ENCODE data around the gene ABLIM3. TPM values are rescaled to one million over a fixed set of nuclear protein-coding genes. Genes with fewer than 3 reads are reported as not detected.
"Not testable (repeated sequence)": the region's sequence is repeated elsewhere in the genome, so short reads cannot be mapped to it uniquely, and the experiment has no call there.

ABLIM3 gene
- total RNA-seq, 2 experiments from 2014 or later = not detected

- Mint-ChIP-seq H3K4me1 (no peaks in the 10 kb centered on the region), H3K4me3 (no peak overlapping the region), H3K9me3 (no peaks in the 10 kb centered on the region), H3K27me3 (peaks cover 19% of the 10 kb centered on the region), H3K27ac (no peak overlapping the region), H3K36me3 (no peaks in the 10 kb centered on the region)
- no peak for DNase-seq
Observed at GRCh38 chr5:149185067-149185466, 43.8 kb downstream of the ABLIM3 start.

DNA sequence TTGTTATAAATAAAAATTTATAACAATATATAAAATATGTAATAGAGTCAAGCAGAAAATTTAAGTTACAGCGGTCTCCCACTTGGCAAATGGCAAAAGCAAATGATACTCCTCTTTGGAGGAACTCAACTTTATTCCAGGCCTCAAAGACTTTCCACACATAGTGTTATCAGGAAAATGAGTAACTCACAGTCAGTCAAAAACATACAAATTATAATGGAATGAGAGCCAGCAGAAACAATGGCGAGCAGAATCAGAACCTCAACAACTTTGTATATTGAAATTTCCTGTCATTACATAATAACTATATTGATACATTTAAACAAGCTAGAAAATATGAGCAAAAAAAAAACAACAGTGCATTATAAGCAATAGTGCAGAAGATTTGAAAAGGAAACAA is 45.2 kb downstream of the ABLIM3 start:
- no peak for DNase-seq
- no peak overlapping the region for H3K27ac Mint-ChIP-seq
- no peaks in the 10 kb centered on the region for H3K4me1 Mint-ChIP-seq
- no peaks in the 10 kb centered on the region for H3K36me3 Mint-ChIP-seq
- H3K27me3 Mint-ChIP-seq = peaks cover 13% of the 10 kb centered on the region
- H3K9me3 Mint-ChIP-seq = no peaks in the 10 kb centered on the region
- no peak overlapping the region for H3K4me3 Mint-ChIP-seq

DNA sequence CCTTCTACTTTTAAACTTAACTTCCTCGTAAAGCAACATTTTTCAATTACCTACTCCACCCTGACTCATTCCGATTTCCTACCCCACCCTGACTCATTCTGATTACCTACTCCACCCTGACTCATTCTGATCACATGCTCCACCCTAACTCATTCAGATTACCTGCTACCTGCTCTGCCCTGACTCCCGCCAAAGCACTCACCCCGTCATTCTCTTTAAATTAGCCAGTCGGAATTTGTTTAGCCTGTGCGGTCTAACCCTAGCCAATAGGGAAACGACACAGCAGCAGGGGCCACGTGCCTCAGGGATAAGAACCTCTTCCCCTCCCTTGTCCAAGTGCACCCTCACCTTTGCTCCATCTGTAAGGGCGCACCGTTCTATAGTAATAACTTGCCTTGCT is 46.3 kb downstream of the ABLIM3 start:
- H3K27ac Mint-ChIP-seq, H3K36me3 Mint-ChIP-seq: not testable (repeated sequence)

GRCh38 chr5:149188383-149188782 is 47.1 kb downstream of the ABLIM3 start:
- H3K27ac Mint-ChIP-seq = no peak overlapping the region
- H3K4me3 Mint-ChIP-seq = no peak overlapping the region
- no peaks in the 10 kb centered on the region for H3K4me1 Mint-ChIP-seq
- no peaks in the 10 kb centered on the region for H3K36me3 Mint-ChIP-seq
- no peaks in the 10 kb centered on the region for H3K9me3 Mint-ChIP-seq
- no peak for DNase-seq
- peaks cover 10% of the 10 kb centered on the region for H3K27me3 Mint-ChIP-seq

More for the DNA sequence above, 46.3 kb downstream of the ABLIM3 start:
- not testable (repeated sequence) for H3K4me1 Mint-ChIP-seq, DNase-seq, H3K9me3 Mint-ChIP-seq, H3K4me3 Mint-ChIP-seq
- H3K27me3 Mint-ChIP-seq = peaks cover 13% of the 10 kb centered on the region

DNA sequence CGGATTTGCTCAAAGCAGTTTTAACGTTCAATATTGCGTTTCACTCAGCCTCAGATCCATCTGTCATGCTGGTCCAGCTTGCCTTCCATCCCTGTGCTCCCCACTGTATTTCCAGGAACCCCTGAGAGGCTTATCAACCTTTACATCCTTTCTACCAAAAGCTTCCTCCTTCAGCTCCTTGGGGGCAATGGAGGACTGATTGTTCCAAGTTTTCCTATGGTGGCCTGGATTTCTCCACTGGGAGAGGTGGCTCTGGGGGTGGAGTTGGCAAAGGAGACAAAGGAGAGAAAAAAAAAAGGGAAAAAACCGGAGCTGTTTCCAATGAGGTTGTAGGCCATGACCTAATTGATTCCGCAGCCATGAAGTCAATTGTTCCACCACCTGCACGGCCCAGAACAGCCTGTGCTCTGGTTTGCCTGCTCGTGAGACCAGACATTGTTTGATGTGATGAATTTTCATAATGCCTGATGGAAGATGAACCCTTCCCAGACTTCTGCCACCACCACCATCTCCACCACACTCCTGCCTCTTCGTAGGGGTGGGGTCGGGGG is 54.1 kb downstream of the ABLIM3 start:
- Mint-ChIP-seq H3K4me1 (no peaks in the 10 kb centered on the region), H3K4me3 (no peak overlapping the region), H3K27ac (no peak overlapping the region), H3K36me3 (no peaks in the 10 kb centered on the region), H3K9me3 (no peaks in the 10 kb centered on the region), H3K27me3 (no peaks in the 10 kb centered on the region)
- DNase-seq = no peak

DNA sequence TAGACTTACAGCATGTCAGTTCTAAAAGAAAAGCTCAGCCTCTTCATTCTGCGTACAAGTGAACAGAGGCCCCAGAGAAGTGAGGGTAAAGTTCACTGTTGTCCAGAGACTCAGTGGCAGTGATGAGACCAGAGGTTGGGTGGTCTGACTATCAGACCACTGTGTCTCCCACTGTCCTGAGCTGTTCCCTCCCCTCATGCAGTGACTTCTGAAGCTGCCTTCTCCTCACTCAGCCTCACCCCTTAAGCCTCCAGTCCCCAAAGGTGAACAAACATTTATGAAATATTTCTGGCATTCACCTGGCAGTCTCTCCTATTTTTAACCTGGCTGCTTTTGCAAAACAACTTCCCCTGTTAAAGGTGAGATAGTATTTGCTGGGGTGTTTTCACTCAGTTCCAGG is 54.7 kb downstream of the ABLIM3 start:
- Mint-ChIP-seq H3K4me1 (no peaks in the 10 kb centered on the region), H3K9me3 (no peaks in the 10 kb centered on the region), H3K36me3 (no peaks in the 10 kb centered on the region), H3K4me3 (no peak overlapping the region), H3K27ac (no peak overlapping the region), H3K27me3 (no peaks in the 10 kb centered on the region)
- no peak for DNase-seq

DNA sequence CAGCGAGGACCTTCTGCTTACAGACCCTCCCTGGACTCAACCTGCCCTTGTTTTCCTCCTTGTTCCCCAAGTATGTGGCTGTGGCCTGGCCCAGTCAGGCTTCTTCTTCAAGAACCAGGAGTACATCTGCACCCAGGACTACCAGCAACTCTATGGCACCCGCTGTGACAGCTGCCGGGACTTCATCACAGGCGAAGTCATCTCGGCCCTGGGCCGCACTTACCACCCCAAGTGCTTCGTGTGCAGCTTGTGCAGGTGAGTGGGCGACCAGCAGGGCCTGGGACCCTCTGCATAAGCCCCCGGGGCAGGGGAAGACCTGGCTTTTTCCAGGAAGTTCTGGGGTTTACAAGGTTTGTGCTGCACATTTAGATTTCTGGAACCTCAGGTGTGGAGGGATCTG is 56.9 kb downstream of the ABLIM3 start:
- H3K27ac Mint-ChIP-seq = no peak overlapping the region
- DNase-seq = no peak
- H3K36me3 Mint-ChIP-seq = no peaks in the 10 kb centered on the region
- H3K9me3 Mint-ChIP-seq = no peaks in the 10 kb centered on the region
- H3K4me3 Mint-ChIP-seq = no peak overlapping the region
- no peaks in the 10 kb centered on the region for H3K27me3 Mint-ChIP-seq
- no peaks in the 10 kb centered on the region for H3K4me1 Mint-ChIP-seq

- Mint-ChIP-seq H3K36me3 (no peaks in the 10 kb centered on the region), H3K27ac (no peak overlapping the region), H3K4me3 (no peak overlapping the region), H3K4me1 (no peaks in the 10 kb centered on the region), H3K27me3 (no peaks in the 10 kb centered on the region), H3K9me3 (no peaks in the 10 kb centered on the region)
- no peak for DNase-seq
Observed at GRCh38 chr5:149200355-149200754, 59.1 kb downstream of the ABLIM3 start.

DNA sequence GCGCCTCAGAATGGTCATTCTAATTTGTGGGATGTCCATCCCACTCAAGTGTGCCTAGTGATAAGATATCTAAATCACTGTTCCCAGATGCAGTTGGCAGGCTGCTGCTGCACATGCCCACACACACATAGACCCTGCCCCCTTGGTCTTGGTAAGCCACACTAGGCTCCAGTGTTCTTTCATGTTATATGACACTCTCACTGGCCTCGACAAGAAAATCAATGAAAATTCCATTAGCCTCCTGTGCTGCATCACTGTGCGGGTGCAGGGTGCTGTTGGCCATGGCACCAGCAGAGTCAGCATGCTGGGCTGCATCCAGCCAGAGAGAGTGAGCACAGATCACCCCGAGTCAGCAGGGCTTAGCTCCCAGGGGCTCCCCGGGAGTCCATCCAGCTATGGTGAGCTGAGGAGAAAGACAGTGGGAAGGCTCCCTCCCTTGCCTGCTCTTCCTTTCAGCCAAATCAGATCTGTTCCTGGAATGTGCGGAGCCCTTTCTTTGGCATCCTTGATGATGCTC is 59.9 kb downstream of the ABLIM3 start:
- Mint-ChIP-seq H3K27ac (no peak overlapping the region), H3K36me3 (no peaks in the 10 kb centered on the region), H3K4me3 (no peak overlapping the region), H3K4me1 (no peaks in the 10 kb centered on the region), H3K27me3 (no peaks in the 10 kb centered on the region), H3K9me3 (no peaks in the 10 kb centered on the region)
- DNase-seq = no peak

DNA sequence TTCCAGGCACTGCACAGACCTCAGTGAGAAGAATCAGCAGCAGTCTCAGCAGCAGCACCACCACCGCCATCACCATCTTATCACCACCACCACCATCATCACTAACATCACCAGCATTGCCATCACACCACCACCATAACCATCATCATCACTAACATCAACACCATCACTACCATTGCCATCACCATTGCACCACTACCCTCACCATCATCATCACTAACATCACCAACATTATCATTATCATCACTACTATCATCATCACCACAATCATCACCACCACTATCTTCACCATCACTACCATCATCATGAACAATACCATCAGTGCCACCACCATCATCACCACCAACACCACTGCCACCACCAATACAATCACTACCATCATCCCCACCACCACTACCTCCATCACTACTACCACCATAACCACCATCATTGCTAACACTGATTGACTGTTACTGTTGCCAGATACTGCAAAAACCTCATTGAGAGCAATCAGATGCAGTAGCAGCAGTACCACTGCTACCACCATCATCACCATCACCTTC is 61.7 kb downstream of the ABLIM3 start:
- H3K4me1 Mint-ChIP-seq = no peaks in the 10 kb centered on the region
- no peak overlapping the region for H3K27ac Mint-ChIP-seq
- H3K4me3 Mint-ChIP-seq = no peak overlapping the region
- no peaks in the 10 kb centered on the region for H3K27me3 Mint-ChIP-seq
- no peaks in the 10 kb centered on the region for H3K36me3 Mint-ChIP-seq
- no peaks in the 10 kb centered on the region for H3K9me3 Mint-ChIP-seq
- no peak for DNase-seq

- Mint-ChIP-seq H3K27ac (no peak overlapping the region), H3K36me3 (no peaks in the 10 kb centered on the region), H3K9me3 (no peaks in the 10 kb centered on the region), H3K27me3 (no peaks in the 10 kb centered on the region), H3K4me1 (no peaks in the 10 kb centered on the region), H3K4me3 (no peak overlapping the region)
- no peak for DNase-seq
Observed at GRCh38 chr5:149203921-149204441, 62.7 kb downstream of the ABLIM3 start.

DNA sequence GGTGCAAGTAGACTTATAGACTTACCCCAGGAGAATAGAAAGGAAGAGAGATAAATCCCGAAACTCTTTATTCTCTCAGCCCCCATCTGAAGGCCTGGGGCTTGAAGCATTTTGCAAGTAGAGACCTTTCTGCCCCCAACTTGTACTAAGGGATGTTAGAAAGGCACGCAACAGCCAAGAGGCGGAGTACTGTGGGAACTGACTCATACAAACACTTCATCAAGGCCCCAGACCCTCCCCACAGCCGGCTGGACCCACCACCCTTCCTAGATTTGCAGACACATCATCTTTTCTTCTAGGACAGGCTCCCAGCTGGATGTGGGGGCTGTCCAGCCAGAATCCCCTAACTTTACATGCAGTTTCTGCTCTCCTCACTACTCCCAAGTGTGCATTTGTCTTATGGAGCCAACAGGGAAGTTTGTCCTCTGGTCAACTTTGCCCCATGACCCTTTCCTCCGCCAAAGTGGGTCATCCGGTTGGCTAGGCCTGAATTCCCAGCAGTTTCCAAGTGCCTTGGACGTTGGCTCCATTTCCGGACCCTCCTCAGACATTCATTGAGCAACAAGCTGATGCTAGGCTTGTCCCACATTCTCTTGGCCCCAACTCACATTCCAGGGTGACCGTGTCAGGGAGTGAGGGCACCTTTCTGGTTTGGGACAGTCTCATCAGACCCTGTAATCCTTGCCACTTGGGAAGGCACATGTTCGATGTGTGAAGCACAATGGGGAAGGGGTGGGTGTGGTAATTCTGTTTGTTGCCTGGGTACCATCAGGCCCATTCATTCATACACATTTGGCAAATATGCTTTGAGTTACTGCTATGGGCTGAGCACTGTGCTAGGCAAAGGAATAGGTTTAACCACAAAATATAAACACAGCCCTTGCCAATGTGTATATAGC is 64.6 kb downstream of the ABLIM3 start:
- DNase-seq = no peak
- Mint-ChIP-seq H3K4me1 (peaks cover 4% of the 10 kb centered on the region), H3K4me3 (no peak overlapping the region), H3K36me3 (no peaks in the 10 kb centered on the region), H3K27ac (no peak overlapping the region), H3K9me3 (no peaks in the 10 kb centered on the region), H3K27me3 (no peaks in the 10 kb centered on the region)

- no peaks in the 10 kb centered on the region for H3K9me3 Mint-ChIP-seq
- no peak overlapping the region for H3K4me3 Mint-ChIP-seq
- no peaks in the 10 kb centered on the region for H3K36me3 Mint-ChIP-seq
- H3K4me1 Mint-ChIP-seq = peaks cover 9% of the 10 kb centered on the region
- no peak for DNase-seq
- H3K27ac Mint-ChIP-seq = no peak overlapping the region
- no peaks in the 10 kb centered on the region for H3K27me3 Mint-ChIP-seq
Observed at GRCh38 chr5:149206524-149207141, 65.3 kb downstream of the ABLIM3 start.

DNA sequence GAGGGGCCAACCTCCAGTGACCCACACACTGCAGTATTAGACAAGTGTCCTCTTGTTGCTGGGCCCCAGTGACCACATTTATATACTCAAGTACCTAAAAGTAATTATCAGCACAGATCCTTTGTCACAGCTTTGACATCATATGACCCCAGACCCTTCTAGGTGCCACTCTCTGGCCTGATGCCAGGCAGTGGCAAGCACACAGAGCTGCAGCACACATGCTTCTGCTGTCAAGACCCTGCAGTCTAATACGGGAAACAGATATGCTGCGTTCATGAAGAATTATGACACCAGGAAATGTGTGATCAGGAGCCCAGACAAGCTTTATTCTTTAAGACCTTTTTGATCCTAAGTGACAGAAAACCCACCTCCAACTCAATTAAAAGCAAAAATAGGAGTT is 66.5 kb downstream of the ABLIM3 start:
- Mint-ChIP-seq H3K4me1 (peaks cover 11% of the 10 kb centered on the region), H3K9me3 (no peaks in the 10 kb centered on the region), H3K36me3 (no peaks in the 10 kb centered on the region), H3K4me3 (no peak overlapping the region), H3K27ac (no peak overlapping the region), H3K27me3 (no peaks in the 10 kb centered on the region)
- no peak for DNase-seq

GRCh38 chr5:149210225-149210624 is 68.9 kb downstream of the ABLIM3 start:
- H3K27ac Mint-ChIP-seq = no peak overlapping the region
- H3K9me3 Mint-ChIP-seq = no peaks in the 10 kb centered on the region
- no peak for DNase-seq
- H3K4me3 Mint-ChIP-seq = no peak overlapping the region
- no peaks in the 10 kb centered on the region for H3K36me3 Mint-ChIP-seq
- peaks cover 11% of the 10 kb centered on the region for H3K4me1 Mint-ChIP-seq
- H3K27me3 Mint-ChIP-seq = no peaks in the 10 kb centered on the region

Data from activated naive CD8-positive, alpha-beta T cell treated with anti-CD3 and anti-CD28 coated beads for 36 hours (primary cell).